GM21367 (cell line): ENCODE data around the gene GPR27.

Source experiments
- ATAC-seq: cut with Tn5 transposase; IDR thresholded peaks from one replicate; pipeline ENCODE4 v1.9.1; 2021; ENCODE audit not compliant: unreplicated experiment

Gene GPR27, protein sequence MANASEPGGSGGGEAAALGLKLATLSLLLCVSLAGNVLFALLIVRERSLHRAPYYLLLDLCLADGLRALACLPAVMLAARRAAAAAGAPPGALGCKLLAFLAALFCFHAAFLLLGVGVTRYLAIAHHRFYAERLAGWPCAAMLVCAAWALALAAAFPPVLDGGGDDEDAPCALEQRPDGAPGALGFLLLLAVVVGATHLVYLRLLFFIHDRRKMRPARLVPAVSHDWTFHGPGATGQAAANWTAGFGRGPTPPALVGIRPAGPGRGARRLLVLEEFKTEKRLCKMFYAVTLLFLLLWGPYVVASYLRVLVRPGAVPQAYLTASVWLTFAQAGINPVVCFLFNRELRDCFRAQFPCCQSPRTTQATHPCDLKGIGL

DNA sequence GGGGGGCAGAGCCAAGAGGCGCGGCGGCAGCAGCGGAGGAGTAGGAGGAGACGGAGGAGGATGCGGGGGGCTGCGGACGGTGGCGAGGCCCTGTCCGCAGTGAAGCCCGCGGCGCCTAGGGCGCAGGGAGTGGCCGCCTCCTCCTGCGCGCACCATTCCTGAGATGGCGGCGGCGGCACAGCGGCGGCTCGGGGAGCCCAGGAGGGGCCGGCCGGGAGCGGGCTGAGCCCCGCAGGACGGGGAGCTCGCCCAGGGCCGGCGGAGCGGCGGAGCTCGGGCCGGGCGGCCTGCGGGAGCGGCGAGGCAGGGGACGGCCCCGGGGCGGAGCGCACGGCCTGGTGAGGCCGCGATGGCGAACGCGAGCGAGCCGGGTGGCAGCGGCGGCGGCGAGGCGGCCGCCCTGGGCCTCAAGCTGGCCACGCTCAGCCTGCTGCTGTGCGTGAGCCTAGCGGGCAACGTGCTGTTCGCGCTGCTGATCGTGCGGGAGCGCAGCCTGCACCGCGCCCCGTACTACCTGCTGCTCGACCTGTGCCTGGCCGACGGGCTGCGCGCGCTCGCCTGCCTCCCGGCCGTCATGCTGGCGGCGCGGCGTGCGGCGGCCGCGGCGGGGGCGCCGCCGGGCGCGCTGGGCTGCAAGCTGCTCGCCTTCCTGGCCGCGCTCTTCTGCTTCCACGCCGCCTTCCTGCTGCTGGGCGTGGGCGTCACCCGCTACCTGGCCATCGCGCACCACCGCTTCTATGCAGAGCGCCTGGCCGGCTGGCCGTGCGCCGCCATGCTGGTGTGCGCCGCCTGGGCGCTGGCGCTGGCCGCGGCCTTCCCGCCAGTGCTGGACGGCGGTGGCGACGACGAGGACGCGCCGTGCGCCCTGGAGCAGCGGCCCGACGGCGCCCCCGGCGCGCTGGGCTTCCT, at the start of gene GPR27:
TSS of gene GPR27 (plus strand) at position 155 of the 909 bp plus-strand sequence. CDS start at position 350, 195 bp downstream.
- ATAC-seq = no peak

DNA sequence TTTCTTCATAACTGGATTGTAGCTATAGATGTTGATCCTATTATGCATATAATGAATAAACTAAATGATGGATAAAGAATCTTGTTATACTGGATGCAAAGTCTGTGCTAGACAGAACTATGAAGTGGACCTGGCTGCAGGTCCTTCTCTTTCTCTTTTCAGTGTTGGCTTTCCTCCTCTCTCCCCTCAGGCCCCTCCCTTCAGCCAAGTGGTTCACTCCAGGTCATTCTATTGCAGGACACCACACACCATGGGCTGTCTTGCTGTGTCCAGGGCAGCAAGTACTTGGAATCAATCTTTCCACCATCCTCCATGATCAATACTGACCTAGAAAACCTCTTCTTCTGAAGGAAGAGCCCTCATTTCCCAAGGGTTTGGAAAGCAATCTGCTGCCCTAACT, 48.7 kb upstream of the GPR27 start:
- no peak for ATAC-seq

DNA sequence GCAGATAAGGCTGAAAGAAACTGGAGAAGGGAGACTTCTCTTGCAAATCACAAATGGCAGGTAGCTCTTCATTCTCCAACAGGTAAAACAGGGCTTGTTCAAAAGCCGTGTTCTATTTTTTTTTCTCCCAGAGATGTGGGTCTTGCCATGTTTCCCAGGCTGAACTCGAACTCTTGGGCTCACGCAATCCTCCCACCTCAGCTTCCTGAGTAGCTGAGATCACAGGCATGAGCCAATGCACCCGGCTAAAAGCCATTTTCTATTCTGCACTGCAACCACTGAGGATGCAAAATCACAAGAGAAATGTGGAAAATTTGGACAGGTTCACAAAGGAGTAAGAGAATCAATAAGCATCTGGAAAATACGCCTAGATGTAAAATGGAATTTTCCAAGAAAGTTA, 48.0 kb upstream of the GPR27 start:
- no peak for ATAC-seq

DNA sequence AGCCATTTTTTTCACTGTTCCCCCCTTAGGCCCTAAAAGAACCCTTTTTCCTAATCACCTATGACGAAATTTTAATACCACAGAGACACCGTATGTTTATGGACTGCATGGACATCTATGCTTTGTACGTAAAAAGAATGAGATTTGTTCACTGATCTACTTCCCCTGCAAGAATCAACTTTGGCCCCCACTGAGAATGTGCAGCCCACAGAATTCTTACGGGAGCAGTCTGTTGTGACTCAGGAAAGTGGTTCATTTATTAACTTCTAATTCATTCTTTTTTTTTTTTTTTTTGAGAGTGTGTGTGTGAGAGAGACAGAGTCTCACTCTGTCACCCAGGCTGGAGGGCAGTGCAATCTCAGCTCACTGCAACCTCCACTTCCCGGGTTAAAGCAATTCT, 46.1 kb upstream of the GPR27 start:
- ATAC-seq = no peak

DNA sequence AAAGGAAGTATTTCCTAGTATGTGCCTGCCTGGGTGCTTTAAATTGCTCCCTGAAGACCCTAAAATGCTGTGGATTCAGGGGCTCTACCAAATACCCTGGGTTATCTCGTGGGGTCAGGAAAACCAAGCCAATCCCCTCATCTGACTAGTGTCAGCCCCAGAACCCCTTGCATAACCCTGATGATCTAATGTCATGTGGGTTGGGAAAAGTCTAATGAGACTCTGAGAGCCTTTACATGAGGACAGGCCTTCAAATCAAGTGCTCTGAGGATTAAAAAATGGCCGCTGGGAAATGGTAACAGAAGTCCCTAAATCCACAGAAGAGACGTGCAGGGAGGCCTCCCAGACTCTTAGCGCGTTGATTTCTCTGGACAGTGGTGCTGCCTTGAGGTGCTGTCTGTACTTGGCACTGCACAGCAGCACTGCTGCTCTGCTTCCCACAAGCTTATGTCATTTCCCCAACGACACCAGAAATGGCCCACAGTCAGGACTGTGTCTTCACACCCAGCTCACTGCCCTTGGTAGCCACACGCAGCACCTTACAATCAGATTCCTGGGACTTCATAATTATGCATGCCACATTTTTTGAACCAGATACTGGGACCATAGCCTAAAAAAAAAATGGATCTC, 45.1 kb upstream of the GPR27 start:
- ATAC-seq = no peak

DNA sequence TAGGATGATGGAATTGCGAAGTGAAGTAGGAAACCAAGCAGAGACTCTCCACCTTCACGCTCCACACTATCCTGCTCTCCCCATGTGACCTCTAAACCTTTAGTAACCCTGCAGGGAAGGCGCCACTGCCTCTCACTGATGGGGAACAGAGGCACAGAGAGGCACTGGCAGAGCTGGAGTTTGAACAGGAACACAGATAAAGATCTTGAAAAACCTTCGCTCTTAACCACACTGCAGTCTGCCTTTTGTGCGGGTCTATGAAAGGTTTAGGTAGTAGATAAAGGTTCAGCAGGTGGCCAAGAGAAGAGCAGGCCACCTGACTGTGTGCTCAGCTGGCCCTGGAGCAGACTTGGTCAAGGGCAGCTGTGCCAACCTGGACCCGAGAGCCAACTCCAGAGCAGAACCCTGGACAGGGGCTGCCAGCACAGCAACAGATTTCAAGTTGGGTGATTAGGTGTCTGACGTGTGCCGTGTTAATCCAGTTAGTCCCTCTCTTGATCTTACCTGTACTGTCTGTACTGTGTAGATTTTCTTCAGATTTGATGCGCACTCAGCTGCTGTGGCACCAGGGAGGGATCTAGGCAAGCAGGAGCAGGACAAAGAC, 43.6 kb upstream of the GPR27 start:
- no peak for ATAC-seq

DNA sequence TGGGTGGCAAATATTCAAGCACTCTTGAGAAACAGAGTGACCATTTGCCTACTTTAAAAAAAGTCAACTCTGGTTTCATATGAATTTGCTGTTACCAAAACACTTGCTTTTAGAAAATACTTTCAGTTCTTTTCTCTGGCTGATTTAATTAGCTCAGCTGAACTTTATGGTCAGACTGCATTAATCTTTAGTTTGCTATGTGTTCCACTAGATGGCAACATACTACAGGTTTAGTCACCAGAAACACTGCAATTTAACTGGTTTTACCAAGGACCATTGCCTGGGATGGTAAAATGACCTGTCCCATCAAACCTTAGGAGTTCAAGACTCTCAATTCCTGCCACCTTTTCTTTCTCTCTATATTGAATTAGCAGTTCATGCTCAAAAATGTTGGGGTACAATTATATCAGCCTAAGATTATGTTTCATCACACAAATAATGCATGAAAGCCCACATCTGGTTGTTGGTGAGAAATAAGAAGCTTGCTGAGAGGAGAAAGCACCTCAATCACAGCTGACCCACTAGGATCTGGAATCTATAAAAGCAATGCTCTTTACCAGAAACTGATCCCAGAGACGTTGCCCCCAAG, 42.7 kb upstream of the GPR27 start:
- ATAC-seq = peak; percentile 66

DNA sequence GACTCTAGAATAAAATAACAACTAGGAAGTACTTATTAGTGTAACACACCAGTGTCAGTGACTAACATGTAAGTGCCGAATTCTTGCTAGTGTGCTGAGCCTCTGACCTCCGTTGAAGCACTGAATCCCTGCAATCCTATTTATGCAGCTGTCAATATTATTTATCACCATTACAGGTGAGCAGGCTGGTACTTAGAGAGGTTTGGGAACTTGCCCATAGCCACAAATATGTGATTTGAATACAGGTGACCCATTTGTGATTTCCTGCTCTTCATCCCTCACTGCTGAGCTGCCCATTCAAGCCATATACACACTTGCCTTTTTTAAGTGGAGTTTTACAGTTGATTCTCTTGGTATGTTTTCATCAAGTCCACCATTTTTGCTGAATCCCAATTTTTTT, 40.6 kb upstream of the GPR27 start:
- ATAC-seq = no peak

DNA sequence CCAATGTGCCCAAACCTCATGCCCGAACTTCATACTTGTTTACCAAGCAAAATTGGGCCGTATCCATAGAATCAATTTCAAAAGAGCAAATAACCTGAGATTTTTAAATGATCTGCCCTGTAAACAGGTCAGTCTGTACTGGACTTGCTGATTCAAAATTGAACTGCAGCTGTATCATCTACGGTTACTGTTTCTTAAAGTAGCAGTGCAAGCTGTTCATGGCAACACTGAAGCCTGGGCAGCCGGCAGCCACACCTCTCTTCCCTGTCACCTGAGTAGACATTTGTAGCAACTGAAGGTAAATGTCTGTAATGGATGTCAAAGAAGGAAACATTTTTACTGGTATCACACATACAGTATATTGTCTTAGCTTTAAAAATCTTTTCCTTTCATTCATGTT, 39.1 kb upstream of the GPR27 start:
- no peak for ATAC-seq

DNA sequence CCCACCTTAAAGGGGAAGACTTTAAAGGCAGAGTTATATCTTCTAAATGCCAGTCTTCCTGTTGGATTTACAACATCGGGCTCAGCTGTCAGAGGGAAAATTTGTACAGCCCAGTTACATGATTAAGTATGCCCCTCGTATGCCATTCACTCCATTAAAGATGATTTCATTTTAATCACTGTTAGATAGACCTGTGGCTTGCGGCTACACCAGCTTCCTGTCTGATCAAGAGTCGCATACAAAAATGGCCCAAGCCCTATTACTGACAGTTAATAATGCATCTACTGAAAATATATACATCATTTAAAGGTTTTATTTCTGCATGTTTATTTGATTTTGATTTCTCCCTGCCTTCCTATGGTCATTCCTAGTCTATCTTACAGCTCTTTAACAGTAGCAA, 35.6 kb upstream of the GPR27 start:
- no peak for ATAC-seq

DNA sequence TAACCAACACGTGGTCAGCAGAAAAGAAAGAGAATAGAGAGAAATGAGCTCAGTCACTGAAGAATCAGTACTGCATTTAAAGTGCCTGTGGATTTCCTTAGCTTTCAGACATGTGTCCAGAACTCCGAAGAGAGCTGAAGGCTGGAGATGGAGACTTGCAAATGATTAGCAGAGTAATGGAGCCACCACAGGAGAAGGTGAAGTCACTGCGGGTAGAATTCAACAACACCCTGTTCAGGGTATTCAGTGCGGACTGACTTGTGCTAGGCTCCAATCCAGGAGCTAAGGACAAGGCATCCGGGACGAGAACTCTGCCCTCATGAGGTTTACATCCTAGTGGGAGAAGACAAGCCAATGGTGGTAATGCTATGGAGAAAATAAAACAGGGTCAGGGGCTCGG, 32.7 kb upstream of the GPR27 start:
- ATAC-seq = no peak

DNA sequence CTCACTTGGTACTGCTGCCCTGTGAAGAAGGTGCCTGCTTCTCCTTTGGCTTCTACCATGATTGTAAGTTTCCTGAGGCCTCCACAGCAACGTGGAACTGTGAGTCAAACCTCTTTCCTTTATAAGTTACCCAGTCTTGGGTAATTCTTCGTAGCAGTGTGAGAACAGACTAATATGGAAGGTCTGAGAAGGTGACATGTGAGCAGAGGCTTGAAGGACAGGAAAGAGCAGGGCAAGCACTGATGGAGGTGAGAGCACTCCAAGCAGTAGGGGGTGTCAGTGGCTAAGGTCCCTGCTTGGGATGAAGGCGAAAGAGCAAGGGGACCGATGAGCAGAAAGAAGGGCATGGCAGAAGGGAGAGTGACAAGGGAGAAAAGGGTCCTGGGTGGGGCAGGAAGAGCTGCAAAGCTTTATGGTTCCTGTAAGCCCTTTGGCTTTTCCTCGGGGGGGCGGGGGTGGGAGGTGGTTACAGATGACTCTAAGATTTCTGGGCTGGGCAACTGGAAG, 32.0 kb upstream of the GPR27 start:
- ATAC-seq = no peak

DNA sequence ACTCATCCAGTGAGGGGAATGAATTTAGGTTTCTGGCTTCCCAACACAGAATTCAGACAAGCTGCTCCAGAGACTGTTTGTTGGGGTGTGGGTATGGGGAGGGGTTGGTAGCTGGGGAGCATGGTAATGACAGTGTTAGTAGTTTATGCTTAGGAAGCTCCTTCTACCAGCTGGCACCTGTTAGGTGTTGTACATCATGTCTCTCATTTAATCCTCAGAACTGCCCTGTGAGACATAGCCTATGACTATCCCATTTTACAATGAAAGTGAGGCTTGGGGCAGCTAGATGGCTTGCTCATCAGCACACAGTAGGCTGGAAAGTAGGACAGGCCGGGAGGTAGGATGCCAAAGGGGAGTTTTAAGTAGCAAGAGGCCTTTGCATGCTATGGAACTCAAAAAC, 31.0 kb upstream of the GPR27 start:
- ATAC-seq = no peak

DNA sequence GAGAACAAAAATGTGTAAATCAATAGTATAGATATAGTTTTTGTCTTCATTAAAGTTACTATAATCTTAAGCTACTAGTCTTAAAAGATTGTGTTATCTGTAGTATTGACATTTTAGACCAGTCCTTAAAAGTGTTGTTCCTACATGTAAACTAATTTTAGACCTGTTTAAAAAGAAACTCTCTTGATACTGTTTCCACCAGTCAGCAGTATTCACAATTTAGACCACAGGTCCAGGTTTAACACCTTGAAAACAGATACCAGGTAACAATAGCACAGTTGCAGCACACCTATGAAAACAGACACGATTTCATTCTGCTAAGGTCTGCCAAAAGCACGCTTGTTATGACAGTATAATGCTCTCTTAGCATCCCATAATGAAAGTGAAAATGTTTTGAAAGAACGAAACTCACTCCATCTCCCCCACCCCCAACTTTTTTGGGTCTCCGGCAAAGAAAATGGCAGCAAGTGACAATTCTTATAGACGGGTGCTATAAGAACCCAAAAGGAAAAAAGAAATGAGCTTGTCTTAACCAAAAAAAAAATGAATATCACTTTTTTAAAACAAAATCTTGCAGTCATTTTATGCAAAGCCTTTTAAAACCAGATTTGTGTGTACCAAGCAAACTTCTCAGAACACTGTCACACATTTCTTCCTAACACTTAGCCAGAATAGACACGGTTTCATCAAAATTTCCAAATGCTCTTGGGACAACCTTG, 30.0 kb upstream of the GPR27 start:
- ATAC-seq = no peak

DNA sequence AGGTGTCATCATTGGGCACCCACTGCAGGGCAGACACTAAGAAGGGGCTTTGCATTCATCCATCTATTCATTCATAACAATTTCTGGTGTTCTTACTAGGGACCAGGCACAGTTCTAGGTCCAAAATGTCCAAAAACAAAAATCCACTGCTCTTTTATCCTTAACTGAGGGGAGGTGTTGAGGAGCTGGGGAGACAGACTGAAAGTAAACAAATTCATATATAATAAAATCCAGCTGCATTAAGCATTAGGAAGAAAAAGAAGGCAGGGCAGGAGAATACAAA, 29.5 kb upstream of the GPR27 start:
- no peak for ATAC-seq

DNA sequence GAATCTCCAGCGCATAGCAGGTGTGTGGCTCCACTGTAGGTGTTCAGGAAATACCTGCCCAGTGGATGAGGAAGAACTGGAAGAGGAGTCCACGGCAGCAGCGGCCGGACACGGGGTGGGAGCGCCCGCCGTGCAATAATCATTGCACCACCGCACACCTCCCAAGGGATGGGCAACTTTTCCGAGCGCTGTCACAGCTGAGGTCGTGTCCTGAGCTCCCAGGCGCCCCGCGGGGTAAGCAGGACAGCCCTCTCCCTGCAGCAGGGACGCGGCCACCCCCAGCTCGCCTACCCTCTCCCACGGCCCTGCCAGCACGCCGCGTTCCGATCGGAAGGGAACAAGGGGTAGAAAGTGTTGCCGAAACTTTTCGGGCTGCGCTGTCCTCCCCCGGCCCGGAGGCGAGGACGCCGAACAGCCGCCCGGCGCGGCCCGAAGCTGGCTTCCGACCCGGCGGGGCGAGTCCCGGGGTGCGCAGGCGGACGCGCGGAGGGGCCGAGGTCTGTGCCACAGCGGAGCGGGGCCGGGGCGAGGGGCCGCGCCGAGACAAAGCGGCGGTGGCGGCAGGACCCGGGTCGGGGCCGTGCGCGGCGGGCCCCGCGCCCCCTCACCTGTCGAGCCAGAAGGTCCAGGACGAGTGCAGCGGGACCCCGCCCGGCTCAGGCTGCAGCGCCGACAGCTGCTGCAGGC, 28.9 kb upstream of the GPR27 start:
- no peak for ATAC-seq

DNA sequence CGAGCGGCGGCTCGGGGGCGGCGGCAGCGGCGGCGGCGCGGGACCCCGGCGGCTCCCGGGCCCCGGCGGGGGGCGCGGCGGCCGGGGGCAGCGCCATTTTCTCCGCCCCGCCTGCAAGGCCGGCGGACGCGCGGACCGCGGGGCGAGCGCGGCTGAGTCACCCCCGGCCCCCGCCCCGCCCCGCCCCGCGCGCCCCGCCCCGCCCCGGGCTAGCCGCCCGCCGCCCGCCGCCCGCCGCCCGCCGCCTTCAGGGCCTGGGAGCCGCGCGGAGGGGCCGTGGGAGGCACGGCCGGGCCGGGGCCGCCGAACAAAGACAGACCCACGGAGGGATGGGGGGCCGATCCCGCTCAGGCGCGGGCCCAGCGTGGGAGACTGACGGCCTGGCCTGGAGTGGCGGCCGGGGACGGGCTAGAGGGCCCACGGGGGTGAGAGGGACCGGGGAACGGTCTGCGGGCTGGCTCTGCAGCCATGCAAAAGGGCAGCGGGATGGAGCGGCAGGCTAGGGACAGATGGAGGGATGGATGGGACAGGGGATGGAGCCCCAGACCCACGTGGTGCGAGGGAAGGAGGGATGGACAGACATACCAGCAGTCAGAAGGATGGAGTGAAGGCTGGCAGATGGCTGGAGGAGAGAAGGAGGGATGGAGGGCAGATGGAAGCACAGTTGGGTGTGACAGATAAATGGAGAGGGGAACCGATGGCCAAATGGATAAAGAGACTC, 28.2 kb upstream of the GPR27 start, which contains the start of gene EIF4E3:
TSS of gene EIF4E3 (minus strand) at position 132 of the 721 bp plus-strand sequence. CDS start at position 97, 35 bp downstream.
- no peak for ATAC-seq

DNA sequence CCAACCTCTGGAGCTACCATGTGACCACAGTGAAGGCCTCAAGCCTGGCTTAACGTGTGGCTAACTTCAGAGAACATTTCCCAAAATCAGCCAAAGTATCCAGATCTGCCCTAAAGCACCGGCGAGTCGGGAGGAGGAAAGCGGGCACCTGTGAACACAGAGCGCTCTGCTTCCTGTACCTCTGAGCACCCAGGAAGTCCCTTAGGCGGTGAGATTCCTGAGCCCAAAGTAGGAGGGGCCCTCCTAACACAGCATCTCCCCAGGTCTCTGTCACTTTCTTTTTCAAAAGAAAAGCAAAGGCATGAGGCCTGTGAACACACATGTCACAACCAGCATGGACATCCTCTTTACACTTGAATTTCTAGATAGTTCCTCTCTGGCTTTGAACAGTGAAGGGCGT, 27.5 kb upstream of the GPR27 start:
- ATAC-seq = no peak
